H1 (cell line): Measurements from ENCODE around the gene RAMACL. TPM values are rescaled to one million over a fixed set of nuclear protein-coding genes. Genes with fewer than 3 reads are reported as not detected.

Experiments
- CTCF ChIA-PET: fragments of 300-600 bp; sonication (Branson Sonifier 250); formaldehyde crosslinking; loops from one replicate; lab custom pipeline; 2021; ENCODE audit not compliant: partially characterized antibody; lab: Charles Lee
- POLR2A ChIA-PET: fragments of 300-600 bp; sonication (Branson Sonifier 250); formaldehyde crosslinking; loops from one replicate; lab custom pipeline; 2021; ENCODE audit warnings: inconsistent platforms; ENCODE audit not compliant: partially characterized antibody; lab: Charles Lee
- DNase-seq, 2 experiments: peaks; one replicate each; pipeline versions ENCODE4 v3.0.0 to v3.0.0-alpha.2; 2010 to 2022; ENCODE audit warnings: low spot score in 2 of 2, low read depth in 1 of 2, mixed read lengths in 1 of 2
- FAIRE-seq: peaks from 2 replicates; lab custom pipeline; 2011; peaks lifted over from hg19 to GRCh38; lab: Jason Lieb, UNC
- H2AFZ ChIP-seq: 2 replicates; pipeline ENCODE4 v1.8.1; 2012; ENCODE audit warnings: low read length, inconsistent platforms
- H2AK5ac ChIP-seq: 2 replicates; pipeline ENCODE4 v1.6.1; 2013; ENCODE audit warnings: low read depth, low read length
- H2BK120ac ChIP-seq: replicated peaks from 2 replicates; pipeline ENCODE3; 2013; ENCODE audit warnings: low read depth, low read length, inconsistent platforms
- H2BK12ac ChIP-seq: 2 replicates; pipeline ENCODE4 v1.6.1; 2013; ENCODE audit warnings: low read depth, low read length
- H2BK15ac ChIP-seq: 2 replicates; pipeline ENCODE4 v1.6.1; 2013; ENCODE audit warnings: low read length
- H2BK20ac ChIP-seq: 2 replicates; pipeline ENCODE4 v1.6.1; 2013; ENCODE audit warnings: low read length
- H2BK5ac ChIP-seq: 2 replicates; pipeline ENCODE4 v1.6.1; 2013; ENCODE audit warnings: low read depth, low read length
- H3K14ac ChIP-seq: 2 replicates; pipeline ENCODE4 v1.6.1; 2013; ENCODE audit warnings: inconsistent platforms; ENCODE audit not compliant: insufficient read length
- H3K18ac ChIP-seq: 2 replicates; pipeline ENCODE4 v1.6.1; 2013; ENCODE audit warnings: low read length; ENCODE audit errors: extremely low read depth
- H3K23ac ChIP-seq: 2 replicates; pipeline ENCODE4 v1.6.1; 2013; ENCODE audit warnings: inconsistent platforms; ENCODE audit not compliant: insufficient read length
- H3K23me2 ChIP-seq: 2 replicates; pipeline ENCODE4 v1.6.1; 2013; ENCODE audit warnings: low read depth, low read length
- H3K27ac ChIP-seq: 2 replicates; pipeline ENCODE4 v1.6.1; 2011; ENCODE audit warnings: low read depth, low read length, inconsistent platforms
- H3K27me3 ChIP-seq, 4 experiments: replicated peaks in 1 of 4; 1 replicate in 1 of 4; 2 replicates in 3 of 4; pipeline versions ENCODE4 v1.6.1 to v1.8.1; 2011 to 2013; ENCODE audit warnings: low read length in 3 of 4, mild to moderate bottlenecking in 3 of 4, inconsistent platforms in 2 of 4, mixed read lengths in 2 of 4, moderate library complexity in 1 of 4; ENCODE audit not compliant: control insufficient read depth in 3 of 4, insufficient read depth in 3 of 4; ENCODE audit errors: extremely low read depth in 1 of 4
- H3K36me3 ChIP-seq, 4 experiments: 2 replicates each; pipeline versions ENCODE4 v1.6.1 to v1.8.1; 2011 to 2013; ENCODE audit warnings: mild to moderate bottlenecking in 4 of 4, low read length in 3 of 4, moderate library complexity in 2 of 4, control low read depth in 1 of 4, inconsistent platforms in 1 of 4; ENCODE audit not compliant: insufficient read depth in 4 of 4, control insufficient read depth in 2 of 4
- H3K4ac ChIP-seq: replicated peaks from 2 replicates; pipeline ENCODE3; 2013; ENCODE audit warnings: low read length, low read depth, mixed read lengths, inconsistent platforms; ENCODE audit not compliant: insufficient read length
- H3K4me1 ChIP-seq, 4 experiments: replicated peaks in 1 of 4; 1 replicate in 1 of 4; 2 replicates in 3 of 4; pipeline versions ENCODE4 v1.6.1 to v1.8.1; 2011 to 2013; ENCODE audit warnings: low read length in 3 of 4, inconsistent platforms in 2 of 4, mixed read lengths in 1 of 4; ENCODE audit not compliant: insufficient read depth in 4 of 4, control insufficient read depth in 3 of 4
- H3K4me2 ChIP-seq, 2 experiments: 2 replicates each; pipeline versions ENCODE4 v1.6.1 to v1.8.1; 2011 to 2013; ENCODE audit warnings: low read depth in 2 of 2, low read length in 2 of 2, control low read depth in 1 of 2, inconsistent platforms in 1 of 2, mild to moderate bottlenecking in 1 of 2; ENCODE audit not compliant: insufficient read depth in 1 of 2
- H3K4me3 ChIP-seq, 4 experiments: fragments of 200-600, 300-600 bp in 1 of 4; sonication (generic), shearing (Covaris generic), sonication (Bioruptor Twin) in 1 of 4; 2 replicates each; pipeline versions ENCODE4 v1.5.1 to v1.8.1; 2011 to 2016; ENCODE audit warnings: low read length in 4 of 4, low read depth in 3 of 4, control low read depth in 2 of 4, inconsistent platforms in 2 of 4, mild to moderate bottlenecking in 2 of 4, mixed read lengths in 1 of 4, moderate library complexity in 1 of 4; ENCODE audit not compliant: insufficient read depth in 2 of 4; ENCODE audit errors: extremely low read depth in 1 of 4
- H3K56ac ChIP-seq: replicated peaks from 2 replicates; pipeline ENCODE3; 2013; ENCODE audit warnings: low read depth, mild to moderate bottlenecking, mixed read lengths, low read length, inconsistent platforms; ENCODE audit not compliant: insufficient read length
- H3K79me1 ChIP-seq: 2 replicates; pipeline ENCODE4 v1.6.1; 2013; ENCODE audit warnings: low read depth, low read length, control low read depth
- H3K79me2 ChIP-seq, 2 experiments: 2 replicates each; pipeline versions ENCODE4 v1.6.1 to v1.8.1; 2012 to 2013; ENCODE audit warnings: low read length in 2 of 2, mild to moderate bottlenecking in 2 of 2, inconsistent platforms in 1 of 2; ENCODE audit not compliant: insufficient read depth in 2 of 2, control insufficient read depth in 1 of 2
- H3K9ac ChIP-seq, 4 experiments: replicated peaks in 1 of 4; 1 replicate in 1 of 4; 2 replicates in 3 of 4; pipeline versions ENCODE4 v1.6.1 to v1.8.1; 2011 to 2013; ENCODE audit warnings: low read depth in 3 of 4, low read length in 3 of 4, control low read depth in 2 of 4, mild to moderate bottlenecking in 2 of 4, moderate library complexity in 2 of 4, inconsistent platforms in 1 of 4; ENCODE audit errors: extremely low read depth in 1 of 4
- H3K9me3 ChIP-seq, 2 experiments: 2 replicates each; pipeline versions ENCODE4 v1.6.1 to v1.8.1; 2012 to 2013; ENCODE audit warnings: mild to moderate bottlenecking in 2 of 2, moderate library complexity in 2 of 2, control low read depth in 1 of 2, inconsistent platforms in 1 of 2, low read depth in 1 of 2, low read length in 1 of 2, mixed read lengths in 1 of 2; ENCODE audit not compliant: insufficient read depth in 2 of 2
- H4K20me1 ChIP-seq, 2 experiments: replicated peaks in 1 of 2; 2 replicates each; pipeline versions ENCODE3 to v1.8.1; 2011 to 2013; ENCODE audit warnings: inconsistent platforms in 2 of 2, low read length in 2 of 2, mild to moderate bottlenecking in 1 of 2; ENCODE audit not compliant: insufficient read depth in 2 of 2, control insufficient read depth in 1 of 2
- H4K5ac ChIP-seq: 2 replicates; pipeline ENCODE4 v1.6.1; 2013; ENCODE audit warnings: low read length, low read depth, mixed read lengths, inconsistent platforms; ENCODE audit not compliant: insufficient read length
- H4K8ac ChIP-seq: 2 replicates; pipeline ENCODE4 v1.8.0; 2013; ENCODE audit warnings: mild to moderate bottlenecking, moderate library complexity, low read length, inconsistent platforms; ENCODE audit not compliant: insufficient read depth; ENCODE audit errors: extremely low read depth
- H4K91ac ChIP-seq: replicated peaks from 2 replicates; pipeline ENCODE3; 2013; ENCODE audit warnings: low read length, mixed read lengths, inconsistent platforms; ENCODE audit not compliant: insufficient read length
- CTCF ChIP-seq, 3 experiments: IDR thresholded peaks; 1 replicate in 2 of 3; 2 replicates in 1 of 3; pipeline versions ENCODE4 v1.5.1 to v1.6.1; 2011; ENCODE audit warnings: low read length in 3 of 3, mild to moderate bottlenecking in 3 of 3, inconsistent platforms in 2 of 3, low read depth in 1 of 3, moderate library complexity in 1 of 3; ENCODE audit not compliant: insufficient read depth in 1 of 3; ENCODE audit errors: control extremely low read depth in 1 of 3
- JUN ChIP-seq: IDR thresholded peaks from 2 replicates; pipeline ENCODE4 v1.6.1; 2011; ENCODE audit warnings: low read depth, mild to moderate bottlenecking, improper control_type of control experiment, low read length
- JUND ChIP-seq: IDR thresholded peaks from 2 replicates; pipeline ENCODE4 v1.6.1; 2011; ENCODE audit warnings: mild to moderate bottlenecking, improper control_type of control experiment, low read length
- KDM4A ChIP-seq: IDR thresholded peaks from one replicate; pipeline ENCODE4 v1.7.1; 2012; ENCODE audit warnings: low read depth, mild to moderate bottlenecking, moderate library complexity, low read length, inconsistent platforms; ENCODE audit not compliant: severe bottlenecking
- KDM5A ChIP-seq: fragments of 200-600 bp; IDR thresholded peaks from 2 replicates; pipeline ENCODE4 v1.7.1; 2012; ENCODE audit warnings: mild to moderate bottlenecking, low read length, inconsistent platforms, mixed read lengths
- NANOG ChIP-seq: IDR thresholded peaks from 2 replicates; pipeline ENCODE4 v1.6.1; 2011; ENCODE audit warnings: low read length, low read depth, mild to moderate bottlenecking, inconsistent platforms; ENCODE audit not compliant: insufficient read depth, poor library complexity, severe bottlenecking
- SP2 ChIP-seq: IDR thresholded peaks from 2 replicates; pipeline ENCODE4 v1.6.1; 2012; ENCODE audit warnings: mild to moderate bottlenecking, low read length, inconsistent platforms
- SUZ12 ChIP-seq: fragments of 200-600 bp; sonication (generic); IDR thresholded peaks from 2 replicates; pipeline ENCODE4 v1.6.1; 2012; ENCODE audit warnings: mild to moderate bottlenecking, inconsistent platforms, low read length, moderate library complexity, mixed read lengths
- whole genome bisulfite sequencing, 2 experiments: shearing (Covaris generic) in 1 of 2; methylation state at CpG; one replicate each; pipeline versions ENCODE4 v1.1.6 to v1.1.7; 2013 to 2015; ENCODE audit warnings: low lambda C conversion rate in 2 of 2, mixed read lengths in 2 of 2, inconsistent platforms in 1 of 2, low coverage in 1 of 2, missing lambda C conversion rate in 1 of 2; ENCODE audit not compliant: insufficient replicate concordance in 2 of 2, insufficient coverage in 1 of 2, insufficient read length in 1 of 2; ENCODE audit errors: extremely low coverage in 1 of 2, missing lambda C conversion rate in 1 of 2; 5-methylcytosine and 5-hydroxymethylcytosine counted together
- polyA plus RNA-seq, 7 experiments: library from polyadenylated mRNA; depleted of rRNA in 3 of 7; stranded (reverse) in 5 of 7; unstranded in 2 of 7; fragments of >200 nt in 5 of 7; fragments of 200-250 nt in 2 of 7; gene quantifications; 1 replicate in 5 of 7; 2 replicates in 1 of 7; 4 replicates in 1 of 7; pipeline versions ENCODE4 v1.2.1 to v1.2.3, GENCODE V29; 2011 to 2013; ENCODE audit warnings: missing spikeins in 2 of 7, mixed read lengths in 2 of 7
- total RNA-seq: library from RNA; stranded (reverse); fragmentation: NEBNext Ultra II Directional; extraction: Animal tissue kit (Norgen Biotek cat#: 25700); gene quantifications from 2 replicates; pipeline ENCODE4 v1.2.1, GENCODE V29; 2021

Gene RAMACL
- total and polyA plus RNA-seq, 2 of the 8 experiments (the other 6 are each of a cell fraction or from before 2014, with no cell fraction given), result 0.23 to 0.97 TPM

DNA sequence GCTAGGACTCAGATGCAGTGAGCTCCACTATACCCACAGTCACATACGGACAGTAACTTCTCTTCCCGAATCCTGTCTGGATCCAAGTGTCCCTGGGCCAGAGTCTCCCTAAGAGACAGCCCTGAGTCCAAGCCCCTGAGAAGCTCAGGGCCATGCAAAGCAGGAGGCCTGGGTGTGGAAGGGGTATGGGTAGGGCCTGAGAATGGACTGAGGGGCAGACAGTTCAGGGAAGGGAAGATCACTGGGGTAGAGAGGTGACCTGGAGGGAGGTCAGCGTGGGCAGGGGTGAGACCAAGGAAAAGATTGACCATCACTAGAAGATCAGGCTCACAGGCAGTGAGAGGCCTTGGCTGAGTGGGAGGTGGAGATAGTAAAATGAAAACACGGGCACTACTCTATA lies 31.8 kb upstream of the RAMACL start:
- H3K18ac ChIP-seq, result no peak overlapping the region
- H2BK15ac ChIP-seq, result no peak overlapping the region
- H3K14ac ChIP-seq, result no peak overlapping the region
- H3K23ac ChIP-seq, result no peak overlapping the region
- H2AFZ ChIP-seq, result no peak overlapping the region
- H3K27ac ChIP-seq, result no peak overlapping the region
- no peaks in the 10 kb centered on the region for H3K23me2 ChIP-seq
- no peak overlapping the region for H2BK5ac ChIP-seq
- no peak for FAIRE-seq
- H4K91ac ChIP-seq, result no peak overlapping the region
- CTCF ChIA-PET, result interaction anchor here (1.4 kb wide), 1 partner anchor 305 kb away, joined by 4 read pairs; no protein-coding TSS in a partner anchor
- H3K79me2 ChIP-seq, result peaks cover 4 to 78% of the 10 kb centered on the region in 2 experiments
- H3K4me3 ChIP-seq, result no peak overlapping the region
- no peak overlapping the region for H3K4ac ChIP-seq
- H3K27me3 ChIP-seq, result no peaks in the 10 kb centered on the region
- no peak overlapping the region for H2BK12ac ChIP-seq
- peaks cover 8 to 15% of the 10 kb centered on the region in 2 experiments for H4K20me1 ChIP-seq
- no peaks in the 10 kb centered on the region for H3K9me3 ChIP-seq
- POLR2A ChIA-PET, result interaction anchor here (3.3 kb wide), 1 partner anchor 9 kb away, joined by 19 read pairs; the partner anchor contains the start of gene RPS6KA2
- no peak for DNase-seq
- TF ChIP-seq SP2 (no peak), JUN (no peak), JUND (no peak), SUZ12 (no peak), KDM5A (no peak), KDM4A (no peak), NANOG (no peak), CTCF (IDR thresholded peaks at IDR 0.05; ENCODE audit: control extremely low read depth in 1 of 3, insufficient read depth in 1 of 3, low read depth in 1 of 3, low read length in 3 of 3) (no peak)
- peaks cover 13% of the 10 kb centered on the region; the same call in 1 of the 2 replicates for H3K79me1 ChIP-seq
- 93% methylated on average over 3 of the region's 4 CpGs; no CpG with 5 or more reads in 1 of the 2 experiments for WGBS, 2 experiments
- no peak overlapping the region for H3K56ac ChIP-seq
- H4K8ac ChIP-seq, result no peak overlapping the region
- no peak overlapping the region; the same call in 1 of the 2 replicates for H2AK5ac ChIP-seq
- H3K4me2 ChIP-seq, result no peak overlapping the region
- H3K9ac ChIP-seq, result no peak overlapping the region
- H3K36me3 ChIP-seq, result no peaks in the 10 kb centered on the region; a peak in 2 of 8 replicates
- no peak overlapping the region for H2BK20ac ChIP-seq
- no peak overlapping the region for H2BK120ac ChIP-seq
- no peak overlapping the region for H4K5ac ChIP-seq
- H3K4me1 ChIP-seq, result peaks cover 6 to 17% (median 10%) of the 10 kb centered on the region in 4 experiments
